Loucy (cell line): Measurements from ENCODE around the gene NRDE2.

ENCODE experiments used
- EZH2phosphoT487 ChIP-seq: fragments of 200-600 bp; IDR thresholded peaks from 2 replicates; pipeline ENCODE4 v1.6.1; 2018; ENCODE audit warnings: antibody characterized with exemption, mild to moderate bottlenecking, moderate library complexity, borderline replicate concordance
- TF ChIP-seq, protein P1 (sequence below): fragments of 200-600 bp; sonication (generic); conservative IDR thresholded peaks from 2 replicates; pipeline ENCODE4 v1.5.1; 2014; ENCODE audit warnings: mild to moderate bottlenecking, antibody characterized with exemption, low read length

- TF ChIP-seq, protein P1, sequence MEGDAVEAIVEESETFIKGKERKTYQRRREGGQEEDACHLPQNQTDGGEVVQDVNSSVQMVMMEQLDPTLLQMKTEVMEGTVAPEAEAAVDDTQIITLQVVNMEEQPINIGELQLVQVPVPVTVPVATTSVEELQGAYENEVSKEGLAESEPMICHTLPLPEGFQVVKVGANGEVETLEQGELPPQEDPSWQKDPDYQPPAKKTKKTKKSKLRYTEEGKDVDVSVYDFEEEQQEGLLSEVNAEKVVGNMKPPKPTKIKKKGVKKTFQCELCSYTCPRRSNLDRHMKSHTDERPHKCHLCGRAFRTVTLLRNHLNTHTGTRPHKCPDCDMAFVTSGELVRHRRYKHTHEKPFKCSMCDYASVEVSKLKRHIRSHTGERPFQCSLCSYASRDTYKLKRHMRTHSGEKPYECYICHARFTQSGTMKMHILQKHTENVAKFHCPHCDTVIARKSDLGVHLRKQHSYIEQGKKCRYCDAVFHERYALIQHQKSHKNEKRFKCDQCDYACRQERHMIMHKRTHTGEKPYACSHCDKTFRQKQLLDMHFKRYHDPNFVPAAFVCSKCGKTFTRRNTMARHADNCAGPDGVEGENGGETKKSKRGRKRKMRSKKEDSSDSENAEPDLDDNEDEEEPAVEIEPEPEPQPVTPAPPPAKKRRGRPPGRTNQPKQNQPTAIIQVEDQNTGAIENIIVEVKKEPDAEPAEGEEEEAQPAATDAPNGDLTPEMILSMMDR: no peak
- no peak for TF ChIP-seq EZH2phosphoT487
Observed at GRCh38 chr14:90239139-90239538, 92.6 kb downstream of the NRDE2 start.
